Measurements from ENCODE around the gene KLHL25.

The KLHL25 gene

GRCh38 chr15:85755471-85755870, 39.3 kb downstream of the KLHL25 start:
- CTCF ChIA-PET: interaction anchor here (0.6 to 1.9 kb wide), 3 partner anchors 8 to 85 kb away, joined by 3 to 7 read pairs (median 3); no protein-coding TSS in a partner anchor
- no peak overlapping the region for H3K4me3 ChIP-seq (ENCODE audit: low read depth, low read length)
- no peak for TF ChIP-seq CTCF (IDR thresholded peaks at IDR 0.05; ENCODE audit: insufficient read depth, low read length, missing control alignments)
- POLR2A ChIA-PET: no interaction called here
- DNase-seq (ENCODE audit: low read depth, low spot score): no peak

GRCh38 chr15:85754989-85755388, 39.7 kb downstream of the KLHL25 start:
- DNase-seq (ENCODE audit: low read depth, low spot score): no peak
- CTCF ChIA-PET: interaction anchor here (1.3 to 1.9 kb wide), 2 partner anchors 9 to 85 kb away, joined by 3 to 7 read pairs; no protein-coding TSS in a partner anchor
- H3K4me3 ChIP-seq (ENCODE audit: low read depth, low read length): no peak overlapping the region
- TF ChIP-seq CTCF (IDR thresholded peaks at IDR 0.05; ENCODE audit: insufficient read depth, low read length, missing control alignments): no peak
- POLR2A ChIA-PET: no interaction called here

- POLR2A ChIA-PET: no interaction called here
- CTCF ChIA-PET: interaction anchor here (1.9 kb wide), 1 partner anchor 86 kb away, joined by 7 read pairs; no protein-coding TSS in a partner anchor
Measured at GRCh38 chr15:85753791-85754452, 40.8 kb downstream of the KLHL25 start.

GRCh38 chr15:85753261-85753660, 41.5 kb downstream of the KLHL25 start:
- DNase-seq (ENCODE audit: low read depth, low spot score): no peak
- ChIA-PET POLR2A (no interaction called here), CTCF (interaction anchor here (0.7 to 2.4 kb wide), 2 partner anchors 12 to 87 kb away, joined by 3 to 8 read pairs; no protein-coding TSS in a partner anchor)
- TF ChIP-seq CTCF (IDR thresholded peaks at IDR 0.05; ENCODE audit: insufficient read depth, low read length, missing control alignments): no peak
- H3K4me3 ChIP-seq (ENCODE audit: low read depth, low read length): no peak overlapping the region

More at GRCh38 chr15:85753791-85754452, 40.8 kb downstream of the KLHL25 start:
- TF ChIP-seq CTCF (IDR thresholded peaks at IDR 0.05; ENCODE audit: insufficient read depth, low read length, missing control alignments): no peak
- no peak for DNase-seq (ENCODE audit: low read depth, low spot score)
- no peak overlapping the region for H3K4me3 ChIP-seq (ENCODE audit: low read depth, low read length)

- DNase-seq (ENCODE audit: low read depth, low spot score): no peak
- TF ChIP-seq CTCF (IDR thresholded peaks at IDR 0.05; ENCODE audit: insufficient read depth, low read length, missing control alignments): no peak
- ChIA-PET CTCF (interaction anchor here (0.6 to 2.4 kb wide), 6 partner anchors 9 to 89 kb away, joined by 3 to 8 read pairs (median 4); no protein-coding TSS in a partner anchor), POLR2A (no interaction called here)
- H3K4me3 ChIP-seq (ENCODE audit: low read depth, low read length): no peak overlapping the region
Measured at GRCh38 chr15:85752491-85752961, 42.2 kb downstream of the KLHL25 start.

- no peak for DNase-seq (ENCODE audit: low read depth, low spot score)
- H3K4me3 ChIP-seq (ENCODE audit: low read depth, low read length): no peak overlapping the region
- ChIA-PET CTCF (interaction anchor here (0.8 to 2.4 kb wide), 4 partner anchors 9 to 89 kb away, joined by 3 to 8 read pairs (median 4); no protein-coding TSS in a partner anchor), POLR2A (no interaction called here)
- TF ChIP-seq CTCF (IDR thresholded peaks at IDR 0.05; ENCODE audit: insufficient read depth, low read length, missing control alignments): no peak
Measured at GRCh38 chr15:85752124-85752475, 42.6 kb downstream of the KLHL25 start.

All from AG04449 (cell line).